ENCODE data around the gene SMTNL2.

DNA sequence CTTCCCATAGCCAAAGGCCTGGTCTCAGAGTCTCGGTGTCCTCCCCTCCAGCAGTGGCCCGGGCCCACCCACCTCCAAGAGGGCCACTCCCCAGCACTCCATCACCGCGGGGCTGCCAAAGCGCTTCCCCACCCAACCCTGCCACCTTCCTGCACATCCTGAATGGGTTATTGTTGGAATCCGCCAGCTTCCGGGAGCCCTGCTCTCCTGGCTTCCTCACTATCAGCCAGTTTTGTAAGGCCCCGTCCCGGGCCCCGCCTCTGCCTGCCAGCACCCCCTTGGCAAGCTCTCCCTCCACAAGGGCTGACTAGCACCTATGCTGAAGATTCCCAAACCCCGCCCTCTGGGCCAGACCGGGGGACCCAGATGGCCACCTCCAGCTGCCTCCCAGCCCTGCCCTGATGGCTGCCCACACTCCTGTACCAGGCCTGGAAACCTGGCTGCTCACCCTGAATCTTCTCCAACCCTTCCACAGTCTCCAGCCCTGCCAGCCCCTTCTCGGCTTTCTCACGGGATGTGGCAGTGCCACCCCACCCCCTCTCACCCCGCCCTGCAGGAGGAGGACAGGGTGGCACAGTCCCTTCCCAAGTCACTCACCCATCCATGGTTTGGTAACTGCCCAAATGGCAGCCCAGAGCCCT is 43.5 kb upstream of the SMTNL2 start:
- TF ChIP-seq, protein P1, sequence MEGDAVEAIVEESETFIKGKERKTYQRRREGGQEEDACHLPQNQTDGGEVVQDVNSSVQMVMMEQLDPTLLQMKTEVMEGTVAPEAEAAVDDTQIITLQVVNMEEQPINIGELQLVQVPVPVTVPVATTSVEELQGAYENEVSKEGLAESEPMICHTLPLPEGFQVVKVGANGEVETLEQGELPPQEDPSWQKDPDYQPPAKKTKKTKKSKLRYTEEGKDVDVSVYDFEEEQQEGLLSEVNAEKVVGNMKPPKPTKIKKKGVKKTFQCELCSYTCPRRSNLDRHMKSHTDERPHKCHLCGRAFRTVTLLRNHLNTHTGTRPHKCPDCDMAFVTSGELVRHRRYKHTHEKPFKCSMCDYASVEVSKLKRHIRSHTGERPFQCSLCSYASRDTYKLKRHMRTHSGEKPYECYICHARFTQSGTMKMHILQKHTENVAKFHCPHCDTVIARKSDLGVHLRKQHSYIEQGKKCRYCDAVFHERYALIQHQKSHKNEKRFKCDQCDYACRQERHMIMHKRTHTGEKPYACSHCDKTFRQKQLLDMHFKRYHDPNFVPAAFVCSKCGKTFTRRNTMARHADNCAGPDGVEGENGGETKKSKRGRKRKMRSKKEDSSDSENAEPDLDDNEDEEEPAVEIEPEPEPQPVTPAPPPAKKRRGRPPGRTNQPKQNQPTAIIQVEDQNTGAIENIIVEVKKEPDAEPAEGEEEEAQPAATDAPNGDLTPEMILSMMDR (conservative IDR thresholded peaks at IDR 0.05 in 1 of 2, IDR thresholded peaks at IDR 0.05 in 1 of 2; ENCODE audit: low read depth in 1 of 2, low read length in 2 of 2), result no peak
- no peak for TF ChIP-seq EZH2 (IDR thresholded peaks at IDR 0.05; ENCODE audit: low read length, missing control alignments)
